A673 (cell line): ENCODE results near the gene MDN1. TPM values are rescaled to one million over a fixed set of nuclear protein-coding genes. Genes with fewer than 3 reads are reported as not detected.
"Not testable (repeated sequence)": the region's sequence is repeated elsewhere in the genome, so short reads cannot be mapped to it uniquely, and the experiment has no call there.

ENCODE experiments used
- BruUV-seq: library from RNA; stranded (reverse); fragments of 400-500 nt; replicated peaks from 2 replicates; lab custom pipeline; 2021; lab: Mats Ljungman, UMichigan
- CTCF ChIA-PET: fragments of 300-600 bp; sonication (Branson Sonifier 250); formaldehyde crosslinking; loops from one replicate; lab custom pipeline; 2022; ENCODE audit warnings: antibody characterized with exemption; lab: Charles Lee
- POLR2A ChIA-PET: fragments of 300-600 bp; sonication (Branson Sonifier 250); formaldehyde crosslinking; loops from one replicate; lab custom pipeline; 2022; ENCODE audit warnings: antibody characterized with exemption; ENCODE audit not compliant: low non-redundant PET; lab: Charles Lee
- DNase-seq: peaks from one replicate; pipeline ENCODE4 v3.0.0-alpha.2; 2015; ENCODE audit warnings: low spot score
- H3K27ac ChIP-seq: fragments of 200-600 bp; sonication (generic); 2 replicates; pipeline ENCODE4 v1.5.1; 2016; ENCODE audit warnings: mixed run types, low read depth, mild to moderate bottlenecking, mixed read lengths, antibody characterized with exemption, low read length; ENCODE audit not compliant: poor library complexity, severe bottlenecking
- H3K27me3 ChIP-seq: fragments of 200-600 bp; sonication (generic); replicated peaks from 2 replicates; pipeline ENCODE4 v1.6.1; 2017; ENCODE audit warnings: mixed run types, low read depth, mild to moderate bottlenecking, mixed read lengths, antibody characterized with exemption, low read length; ENCODE audit not compliant: insufficient read depth, poor library complexity
- H3K36me3 ChIP-seq: fragments of 200-600 bp; sonication (generic); 2 replicates; pipeline ENCODE4 v1.6.1; 2016; ENCODE audit warnings: mixed run types, mild to moderate bottlenecking, mixed read lengths, antibody characterized with exemption, low read length; ENCODE audit not compliant: insufficient read depth, poor library complexity, severe bottlenecking
- H3K4me1 ChIP-seq: fragments of 200-600 bp; sonication (generic); 2 replicates; pipeline ENCODE4 v1.6.1; 2017; ENCODE audit warnings: mixed run types, mild to moderate bottlenecking, mixed read lengths, antibody characterized with exemption, low read length; ENCODE audit not compliant: insufficient read depth, poor library complexity, severe bottlenecking
- H3K4me3 ChIP-seq: fragments of 200-600 bp; sonication (generic); 2 replicates; pipeline ENCODE4 v1.5.1; 2016; ENCODE audit warnings: low read depth, mixed run types, mild to moderate bottlenecking, mixed read lengths, low read length; ENCODE audit not compliant: poor library complexity, severe bottlenecking
- H3K9me3 ChIP-seq: fragments of 200-600 bp; sonication (generic); 2 replicates; pipeline ENCODE4 v1.6.1; 2016; ENCODE audit warnings: mixed run types, low read depth, mild to moderate bottlenecking, mixed read lengths, antibody characterized with exemption, low read length; ENCODE audit not compliant: poor library complexity, severe bottlenecking
- CTCF ChIP-seq: fragments of 300-800, 200-600 bp; sonication (generic); conservative IDR thresholded peaks from 2 replicates; pipeline ENCODE4 v1.5.1; 2017; ENCODE audit warnings: low read depth, mild to moderate bottlenecking, antibody characterized with exemption, low read length, moderate library complexity, mixed read lengths
- EZH2 ChIP-seq: fragments of 200-600 bp; sonication (generic); IDR thresholded peaks from 2 replicates; pipeline ENCODE4 v1.6.1; 2017; ENCODE audit warnings: borderline replicate concordance, low read depth, mild to moderate bottlenecking, mixed read lengths, antibody characterized with exemption, low read length; ENCODE audit not compliant: poor library complexity, severe bottlenecking
- intact Hi-C: fragments of 100-400 bp; cut with micrococcal nuclease; formaldehyde crosslinking; loops from one replicate; pipeline ENCODE4 v1.10.0; 2022; ENCODE audit not compliant: unreplicated experiment
- total RNA-seq: library from RNA; stranded (reverse); gene quantifications from 2 replicates; pipeline ENCODE4 v1.2.3, GENCODE V29; 2021

MDN1 gene
- total RNA-seq, 1 experiment from 2014 or later, result 64.4 TPM

DNA sequence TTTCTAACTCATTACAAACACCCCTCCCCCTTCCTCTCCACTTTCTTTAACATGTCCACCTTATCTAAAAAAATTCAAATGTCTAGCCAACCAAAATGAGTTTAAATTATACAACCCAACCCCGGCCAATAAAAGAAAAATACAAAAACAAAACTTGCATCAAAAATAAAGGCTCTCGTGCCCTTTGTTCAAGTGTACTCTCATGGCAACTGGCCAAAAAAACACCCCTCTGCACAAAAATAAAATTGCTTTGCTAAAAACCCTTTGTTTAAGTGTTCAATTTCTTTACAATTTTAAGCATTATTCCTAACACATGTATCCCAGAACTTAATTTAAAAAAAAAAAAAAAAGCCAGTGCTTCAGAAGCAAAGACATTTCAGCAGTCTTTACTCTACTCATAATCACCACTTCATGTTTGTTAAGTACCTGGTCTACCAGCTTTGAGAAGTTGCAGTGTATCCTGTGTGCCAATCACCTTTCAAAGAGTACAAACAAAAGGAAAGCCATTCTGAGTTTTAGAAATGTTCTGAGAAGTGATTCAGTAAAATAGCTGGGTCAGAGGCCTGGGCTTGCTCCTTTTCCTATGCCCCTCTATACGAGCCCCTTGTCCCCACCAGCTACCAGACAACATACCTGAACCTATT lies 87.5 kb downstream of the MDN1 start:
- Histone ChIP-seq H3K4me1 (no peaks in the 10 kb centered on the region), H3K36me3 (peaks cover 51% of the 10 kb centered on the region), H3K9me3 (no peaks in the 10 kb centered on the region), H3K27ac (no peak overlapping the region), H3K4me3 (no peak overlapping the region), H3K27me3 (no peaks in the 10 kb centered on the region)
- no peak for TF ChIP-seq EZH2
- no peak for TF ChIP-seq CTCF
- DNase-seq, result no peak
- POLR2A ChIA-PET, result no interaction called here
- intact Hi-C loops, result no loop called here
- CTCF ChIA-PET, result no interaction called here
- BruUV-seq, result no TSS peak

DNA sequence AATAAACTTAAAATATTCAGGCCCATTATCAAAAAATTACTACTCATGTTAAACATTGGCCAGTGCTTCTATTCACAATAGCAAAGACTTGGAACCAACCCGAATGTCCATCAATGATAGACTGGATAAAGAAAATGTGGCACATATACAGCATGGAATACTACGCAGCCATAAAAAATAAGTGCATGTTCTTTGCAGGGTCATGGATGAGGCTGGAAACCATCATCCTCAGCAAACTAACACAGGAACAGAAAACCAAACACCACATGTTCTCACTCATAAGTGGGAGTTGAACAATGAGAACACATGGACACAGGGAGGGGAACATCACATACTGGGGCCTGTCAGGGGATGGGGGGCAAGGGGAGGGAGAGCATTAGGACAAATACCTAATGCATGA lies 88.3 kb downstream of the MDN1 start:
- H3K36me3 ChIP-seq, result peaks cover 58% of the 10 kb centered on the region
- CTCF ChIA-PET, POLR2A ChIA-PET: not testable (repeated sequence)

DNA sequence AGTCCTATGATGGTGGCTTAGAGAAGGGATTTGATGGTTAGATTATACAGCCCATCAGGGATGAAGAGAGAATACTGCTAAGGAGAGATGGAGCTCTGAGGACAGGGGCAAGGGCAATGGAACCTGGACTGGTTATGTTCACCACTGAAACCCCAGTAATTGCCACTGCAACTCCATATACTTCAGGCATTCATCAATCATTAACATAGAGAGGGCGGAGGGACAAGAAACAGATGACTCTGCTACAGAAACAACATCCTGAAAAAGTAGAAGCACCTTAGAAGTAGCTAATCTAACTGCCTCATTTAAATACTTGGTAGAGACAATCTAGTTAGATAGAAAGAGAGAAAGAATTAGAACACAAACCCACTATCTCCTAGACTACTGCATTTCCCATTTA lies 89.8 kb downstream of the MDN1 start:
- no peaks in the 10 kb centered on the region for H3K27me3 ChIP-seq
- H3K27ac ChIP-seq, result no peak overlapping the region
- H3K4me3 ChIP-seq, result no peak overlapping the region
- peaks cover 62% of the 10 kb centered on the region for H3K36me3 ChIP-seq
- DNase-seq, result no peak
- no peaks in the 10 kb centered on the region for H3K9me3 ChIP-seq
- ChIA-PET POLR2A (no interaction called here), CTCF (no interaction called here)
- intact Hi-C loops, result no loop called here
- BruUV-seq, result no TSS peak
- TF ChIP-seq CTCF (no peak), EZH2 (no peak)
- H3K4me1 ChIP-seq, result no peaks in the 10 kb centered on the region

More for the DNA sequence above, 88.3 kb downstream of the MDN1 start:
- H3K9me3 ChIP-seq, H3K4me1 ChIP-seq, H3K4me3 ChIP-seq, DNase-seq, H3K27me3 ChIP-seq, intact Hi-C loops, BruUV-seq, H3K27ac ChIP-seq: not testable (repeated sequence)

GRCh38 chr6:89727501-89727900 lies 92.1 kb downstream of the MDN1 start:
- BruUV-seq, result no TSS peak
- TF ChIP-seq CTCF (no peak), EZH2 (no peak)
- Histone ChIP-seq H3K4me1 (no peaks in the 10 kb centered on the region), H3K27ac (no peak overlapping the region), H3K27me3 (no peaks in the 10 kb centered on the region), H3K4me3 (no peak overlapping the region), H3K36me3 (peaks cover 62% of the 10 kb centered on the region), H3K9me3 (no peaks in the 10 kb centered on the region)
- intact Hi-C loops, result no loop called here
- ChIA-PET CTCF (no interaction called here), POLR2A (no interaction called here)
- no peak for DNase-seq
